PC-9 (cell line): Measurements from ENCODE around the gene HINT2. TPM values are rescaled to one million over a fixed set of nuclear protein-coding genes. Genes with fewer than 3 reads are reported as not detected.

Experiments used
- BruUV-seq: library from RNA; stranded (reverse); fragments of 400-500 nt; replicated peaks from 2 replicates; lab custom pipeline; 2021; lab: Mats Ljungman, UMichigan
- CTCF ChIA-PET: fragments of 300-600 bp; sonication (Branson Sonifier 250); formaldehyde crosslinking; loops from one replicate; lab custom pipeline; 2022; ENCODE audit warnings: antibody characterized with exemption; lab: Charles Lee
- POLR2A ChIA-PET: fragments of 300-600 bp; sonication (Branson Sonifier 250); formaldehyde crosslinking; loops from one replicate; lab custom pipeline; 2022; ENCODE audit warnings: antibody characterized with exemption; ENCODE audit not compliant: unreplicated experiment; lab: Charles Lee
- DNase-seq, 2 experiments: peaks; one replicate each; pipeline versions ENCODE4 v3.0.0 to v3.0.0-alpha.2; 2015 to 2022; ENCODE audit warnings: mixed read lengths in 1 of 2
- H2AFZ ChIP-seq: fragments of 200-600 bp; sonication (generic); 2 replicates; pipeline ENCODE4 v1.8.1; 2017; ENCODE audit warnings: antibody characterized with exemption
- H3F3A ChIP-seq: fragments of 200-600 bp; sonication (generic); 2 replicates; pipeline ENCODE4 v1.8.1; 2017; ENCODE audit warnings: antibody characterized with exemption, mild to moderate bottlenecking, low read depth; ENCODE audit not compliant: insufficient read depth
- H3K27ac ChIP-seq: fragments of 200-600 bp; sonication (generic); 2 replicates; pipeline ENCODE4 v1.6.1; 2016; ENCODE audit warnings: mixed run types
- H3K27me3 ChIP-seq: fragments of 200-600 bp; sonication (generic); 2 replicates; pipeline ENCODE4 v1.6.1; 2016; ENCODE audit warnings: low read depth, mixed run types; ENCODE audit not compliant: insufficient read depth
- H3K36me3 ChIP-seq: fragments of 200-600 bp; sonication (generic); 2 replicates; pipeline ENCODE4 v1.6.1; 2016; ENCODE audit warnings: low read depth, mixed run types
- H3K4me1 ChIP-seq: fragments of 200-600 bp; sonication (generic); replicated peaks from 2 replicates; pipeline ENCODE4 v1.6.1; 2016; ENCODE audit warnings: mixed run types; ENCODE audit not compliant: insufficient read depth
- H3K4me2 ChIP-seq: fragments of 200-600 bp; sonication (generic); 2 replicates; pipeline ENCODE4 v1.6.1; 2017; ENCODE audit warnings: mixed run types
- H3K4me3 ChIP-seq: fragments of 200-600 bp; sonication (generic); 2 replicates; pipeline ENCODE4 v1.6.1; 2016; ENCODE audit warnings: mixed run types
- H3K79me2 ChIP-seq: fragments of 200-600 bp; sonication (generic); 2 replicates; pipeline ENCODE4 v1.6.1; 2017; ENCODE audit warnings: low read depth, mixed run types
- H3K9me2 ChIP-seq: fragments of 200-600 bp; sonication (generic); 2 replicates; pipeline ENCODE4 v1.8.1; 2017; ENCODE audit warnings: mild to moderate bottlenecking; ENCODE audit not compliant: insufficient read depth
- H3K9me3 ChIP-seq: fragments of 200-600 bp; sonication (generic); 2 replicates; pipeline ENCODE4 v1.8.1; 2016; ENCODE audit warnings: low read depth; ENCODE audit not compliant: insufficient read depth
- H4K20me1 ChIP-seq: fragments of 200-600 bp; sonication (generic); 2 replicates; pipeline ENCODE4 v1.8.1; 2017; ENCODE audit not compliant: insufficient read depth
- EZH2 ChIP-seq: fragments of 200-600 bp; sonication (generic); IDR thresholded peaks from 2 replicates; pipeline ENCODE4 v1.8.0; 2017; ENCODE audit warnings: antibody characterized with exemption, low read depth
- intact Hi-C: fragments of 100-400 bp; cut with micrococcal nuclease; formaldehyde crosslinking; loops from one replicate; pipeline ENCODE4 v1.10.0; 2022; ENCODE audit not compliant: unreplicated experiment
- total RNA-seq: library from RNA; stranded (reverse); gene quantifications from 2 replicates; pipeline ENCODE4 v1.2.3, GENCODE V29; 2021
- TF ChIP-seq, protein P1 (sequence below): fragments of 200-600 bp; sonication (generic); conservative IDR thresholded peaks from 2 replicates; pipeline ENCODE4 v1.6.1; 2017; ENCODE audit warnings: mixed run types, antibody characterized with exemption, mild to moderate bottlenecking, moderate library complexity

HINT2 gene
- total RNA-seq, 1 experiment from 2014 or later, result 53.1 TPM

DNA sequence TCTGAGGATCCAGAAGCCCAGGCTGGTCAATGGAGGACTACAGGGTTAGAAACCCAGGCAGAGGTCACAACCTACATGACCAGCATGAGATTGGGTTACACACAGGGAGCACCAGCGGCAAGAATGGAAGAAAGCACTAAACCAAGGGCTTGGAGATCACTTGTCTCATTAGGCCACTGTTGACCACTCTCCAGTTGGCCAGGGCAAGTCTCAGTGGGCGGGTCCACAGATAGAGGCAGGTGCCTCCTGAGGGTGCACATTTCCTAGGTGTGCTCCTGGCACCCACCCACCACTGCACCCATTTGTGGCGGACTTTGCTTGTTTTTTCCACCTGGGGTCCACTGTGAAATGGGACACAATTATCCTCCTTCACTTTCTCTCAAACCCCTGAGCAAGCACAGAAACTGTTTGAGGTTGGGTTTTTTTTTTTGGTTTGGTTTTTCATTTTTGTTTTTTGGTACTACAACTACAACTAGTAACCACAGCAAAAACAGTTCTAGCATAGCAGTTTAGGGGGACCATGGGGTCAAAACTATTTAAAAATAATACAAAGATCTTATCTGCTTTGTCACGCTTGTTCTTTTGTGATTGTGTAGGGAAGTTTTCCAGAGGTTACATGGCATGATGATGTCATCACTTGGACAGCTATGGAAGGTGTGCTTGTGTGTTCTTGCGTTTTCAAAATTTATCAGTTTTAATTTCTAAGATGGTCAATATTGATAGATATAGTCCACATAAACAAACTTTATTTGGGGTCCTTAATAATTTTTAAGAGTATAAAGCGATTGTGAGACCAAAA lies 17.3 kb downstream of the HINT2 start:
- no TSS peak for BruUV-seq
- Histone ChIP-seq H3K79me2 (no peaks in the 10 kb centered on the region), H3K4me3 (no peak overlapping the region), H3F3A (no peaks in the 10 kb centered on the region; the same call in 1 of the 2 replicates), H3K9me3 (no peaks in the 10 kb centered on the region), H3K9me2 (no peaks in the 10 kb centered on the region), H4K20me1 (no peaks in the 10 kb centered on the region), H3K27ac (no peak overlapping the region), H3K27me3 (no peaks in the 10 kb centered on the region), H3K4me1 (0 out of 2 replicates have a peak, but pooled peaks cover 7% of the 10 kb centered on the region), H2AFZ (no peak overlapping the region), H3K36me3 (no peaks in the 10 kb centered on the region), H3K4me2 (no peak overlapping the region)
- no peak for TF ChIP-seq EZH2
- TF ChIP-seq, protein P1, sequence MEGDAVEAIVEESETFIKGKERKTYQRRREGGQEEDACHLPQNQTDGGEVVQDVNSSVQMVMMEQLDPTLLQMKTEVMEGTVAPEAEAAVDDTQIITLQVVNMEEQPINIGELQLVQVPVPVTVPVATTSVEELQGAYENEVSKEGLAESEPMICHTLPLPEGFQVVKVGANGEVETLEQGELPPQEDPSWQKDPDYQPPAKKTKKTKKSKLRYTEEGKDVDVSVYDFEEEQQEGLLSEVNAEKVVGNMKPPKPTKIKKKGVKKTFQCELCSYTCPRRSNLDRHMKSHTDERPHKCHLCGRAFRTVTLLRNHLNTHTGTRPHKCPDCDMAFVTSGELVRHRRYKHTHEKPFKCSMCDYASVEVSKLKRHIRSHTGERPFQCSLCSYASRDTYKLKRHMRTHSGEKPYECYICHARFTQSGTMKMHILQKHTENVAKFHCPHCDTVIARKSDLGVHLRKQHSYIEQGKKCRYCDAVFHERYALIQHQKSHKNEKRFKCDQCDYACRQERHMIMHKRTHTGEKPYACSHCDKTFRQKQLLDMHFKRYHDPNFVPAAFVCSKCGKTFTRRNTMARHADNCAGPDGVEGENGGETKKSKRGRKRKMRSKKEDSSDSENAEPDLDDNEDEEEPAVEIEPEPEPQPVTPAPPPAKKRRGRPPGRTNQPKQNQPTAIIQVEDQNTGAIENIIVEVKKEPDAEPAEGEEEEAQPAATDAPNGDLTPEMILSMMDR, result no peak
- ChIA-PET CTCF (no interaction called here), POLR2A (no interaction called here)
- DNase-seq, result no peak
- intact Hi-C loops, result no loop called here

DNA sequence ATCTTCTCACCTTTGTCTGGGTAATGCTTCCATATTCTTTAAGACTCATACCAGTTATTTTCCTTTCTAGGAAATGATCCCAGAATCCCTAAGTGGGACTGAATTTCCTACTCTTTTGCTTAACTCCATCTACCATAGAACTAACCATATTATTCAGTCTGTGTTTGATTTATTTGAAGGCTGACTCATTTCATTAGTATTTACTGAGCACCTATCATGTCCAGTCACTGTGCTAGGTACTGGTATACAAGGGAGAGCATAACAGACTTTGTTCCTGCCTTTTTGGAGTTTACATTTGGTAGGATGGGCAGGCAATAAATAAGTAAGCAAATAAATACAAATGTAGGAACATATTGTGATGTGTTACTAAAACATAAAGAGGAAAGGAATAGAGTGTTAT lies 19.1 kb downstream of the HINT2 start:
- Histone ChIP-seq H3K4me2 (no peak overlapping the region), H3K36me3 (no peaks in the 10 kb centered on the region), H3K9me2 (no peaks in the 10 kb centered on the region), H3K9me3 (no peaks in the 10 kb centered on the region), H4K20me1 (no peaks in the 10 kb centered on the region), H3F3A (no peaks in the 10 kb centered on the region; the same call in 1 of the 2 replicates), H3K79me2 (no peaks in the 10 kb centered on the region), H3K27me3 (no peaks in the 10 kb centered on the region), H3K4me1 (0 out of 2 replicates have a peak, but pooled peaks cover 7% of the 10 kb centered on the region), H2AFZ (no peak overlapping the region), H3K4me3 (no peak overlapping the region), H3K27ac (no peak overlapping the region)
- TF ChIP-seq EZH2, result no peak
- TF ChIP-seq, protein P1, result no peak
- CTCF ChIA-PET, result interaction anchor here (0.6 kb wide), 1 partner anchor 287 kb away, joined by 3 read pairs; no protein-coding TSS in a partner anchor
- no peak for DNase-seq
- POLR2A ChIA-PET, result no interaction called here
- intact Hi-C loops, result no loop called here
- BruUV-seq, result no TSS peak

DNA sequence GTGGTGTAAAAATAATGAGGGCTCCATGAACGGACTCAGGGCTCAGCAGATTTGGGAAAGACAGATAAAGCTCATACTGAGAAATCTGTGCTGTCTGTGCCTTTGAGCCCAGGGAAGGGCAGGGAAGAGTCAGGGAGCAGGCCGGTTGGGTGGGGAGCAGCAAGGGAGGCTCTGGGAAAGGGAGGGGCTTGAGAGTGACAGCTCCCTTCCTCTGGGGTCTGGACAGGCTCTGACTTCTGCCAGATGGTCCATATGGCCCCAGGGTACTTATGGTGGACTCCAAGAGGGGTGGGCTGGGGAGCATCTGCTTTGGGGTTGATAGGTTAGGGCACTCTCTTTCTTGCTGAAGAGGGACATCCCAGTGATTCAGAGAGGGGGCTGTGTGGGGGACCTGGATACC lies 21.4 kb downstream of the HINT2 start:
- Histone ChIP-seq H3K4me2 (no peak overlapping the region), H3K79me2 (no peaks in the 10 kb centered on the region), H3F3A (no peaks in the 10 kb centered on the region; the same call in 1 of the 2 replicates), H4K20me1 (no peaks in the 10 kb centered on the region), H3K4me3 (no peak overlapping the region), H3K27me3 (no peaks in the 10 kb centered on the region), H3K9me3 (no peaks in the 10 kb centered on the region), H3K4me1 (0 out of 2 replicates have a peak, but pooled peaks cover 7% of the 10 kb centered on the region), H3K27ac (no peak overlapping the region), H2AFZ (no peak overlapping the region), H3K36me3 (no peaks in the 10 kb centered on the region), H3K9me2 (no peaks in the 10 kb centered on the region)
- DNase-seq, result no peak
- BruUV-seq, result no TSS peak
- intact Hi-C loops, result no loop called here
- POLR2A ChIA-PET, result no interaction called here
- CTCF ChIA-PET, result no interaction called here
- TF ChIP-seq, protein P1, result no peak
- TF ChIP-seq EZH2, result no peak
